ENCODE results near the gene IRAK4. TPM values are rescaled to one million over a fixed set of nuclear protein-coding genes. Genes with fewer than 3 reads are reported as not detected.

The IRAK4 gene
- 15.7 and 18.4 TPM in 2 replicates for polyA plus RNA-seq (2011; rRNA removed)
- polyA plus RNA-seq (2012; cell fraction: cytosol; rRNA removed): 2.7 and 2.8 TPM in 2 replicates
- 2.4 and 4.3 TPM in 2 replicates for polyA plus RNA-seq (2012; cell fraction: nucleus; rRNA removed)
- polyA plus RNA-seq (2017; fragmentation: RNase III; extraction: RNeasy Plus Mini Kit Qiagen cat#74134 plus additional on column Dnase treatment): 6.6 to 7.2 TPM (median 7.1 TPM) in 3 replicates
- polyA minus RNA-seq (2011; rRNA and poly(A)+ RNA removed): 5.2 and 7.2 TPM in 2 replicates

GRCh38 chr12:43758728-43759563, at the start of gene IRAK4, which contains the start of gene PUS7L:
TSS of gene IRAK4 (plus strand) at chr12:43758951. CDS start at chr12:43768112, 9,161 bp downstream.
TSS of gene PUS7L (minus strand) at chr12:43758790. CDS start at chr12:43755245, 3,545 bp downstream.
- peak; percentile 97 for ATAC-seq
- peak; percentile 88 to 98 for DNase-seq (ENCODE audit: low read depth in 1 of 2, low spot score in 1 of 2)
- Histone ChIP-seq H3K4me2 (peak within 1 kb of the TSS; percentile 79), H3K27ac (peak within 1 kb of the TSS; percentile 67 to 89), H3K9me3 (no peaks in the 10 kb centered on the region), H3K4me3 (peak within 1 kb of the TSS; percentile 61), H3K4me1 (peaks cover 12% of the 10 kb centered on the region; the same call in 2 of the 3 replicates)
- ChIA-PET POLR2A (interaction anchor here (0.6 to 2.8 kb wide), 5 partner anchors 47 to 1477 kb away, joined by 3 to 18 read pairs (median 5); partner anchors contain the start of genes TMEM117 and TWF1), CTCF (interaction anchor here (0.7 to 2.0 kb wide), 16 partner anchors 9 to 156 kb away, joined by 3 to 15 read pairs (median 3); no protein-coding TSS in a partner anchor)
- 2% methylated on average over 47 of the region's 54 CpGs for WGBS (ENCODE audit: missing lambda C conversion rate)
- peak; percentile 23 for FAIRE-seq
- TF ChIP-seq KDM5A (IDR thresholded peaks at IDR 0.05): no peak
- TF ChIP-seq ZC3H11A (IDR thresholded peaks at IDR 0.05): no peak
- peak; percentile 16 to 24; a peak in 1 of 5 replicates for TF ChIP-seq RAD21 (conservative IDR thresholded peaks at IDR 0.05 in 1 of 2, IDR thresholded peaks at IDR 0.05 in 1 of 2)
- TF ChIP-seq JUN (IDR thresholded peaks at IDR 0.05): peak; percentile 49 to 56; a peak in 3 of 5 replicates
- peak; percentile 18 for TF ChIP-seq CTCF (IDR thresholded peaks at IDR 0.05)
- no peak for TF ChIP-seq CHD4 (IDR thresholded peaks at IDR 0.05; ENCODE audit: borderline replicate concordance)
- TF ChIP-seq MAX (IDR thresholded peaks at IDR 0.05): peak; percentile 30; the same call in 1 of the 2 replicates
- TF ChIP-seq E2F6 (IDR thresholded peaks at IDR 0.05; ENCODE audit: borderline replicate concordance, low read depth): peak; percentile 68
- no peak for TF ChIP-seq HDAC2 (IDR thresholded peaks at IDR 0.05)
- no peak for TF ChIP-seq PBX3 (IDR thresholded peaks at IDR 0.05)
- no peak; the same call in 2 of the 3 replicates for TF ChIP-seq SMC3 (IDR thresholded peaks at IDR 0.05)
- 0 out of 2 replicates have a peak, but pooled peaks have one; percentile 36 for TF ChIP-seq HOXB5 (CRISPR knock-in tag; IDR thresholded peaks at IDR 0.05)
- TF ChIP-seq KDM1A (IDR thresholded peaks at IDR 0.05; ENCODE audit: low read depth): no peak
- peak; percentile 56 for TF ChIP-seq POLR2A (IDR thresholded peaks at IDR 0.05; ENCODE audit: low read length)
- TF ChIP-seq CEBPB (IDR thresholded peaks at IDR 0.05): peak in 1 of 2 experiments; percentile 38; a peak in 1 of 4 replicates
- no peak for TF ChIP-seq RCOR1 (IDR thresholded peaks at IDR 0.05; ENCODE audit: low read depth, low read length)
- TF ChIP-seq MAFK (IDR thresholded peaks at IDR 0.05; ENCODE audit: partially characterized antibody): no peak
- no peak for TF ChIP-seq NFE2L2 (conservative IDR thresholded peaks at IDR 0.05; ENCODE audit: low read length)
- TF ChIP-seq HOXB13 (CRISPR knock-in tag; IDR thresholded peaks at IDR 0.05; ENCODE audit: low read depth): no peak
- peak; percentile 63; the same call in 1 of the 2 replicates for TF ChIP-seq PHF8 (IDR thresholded peaks at IDR 0.05; ENCODE audit: borderline replicate concordance, low read depth)
- TF ChIP-seq POLR2AphosphoS2 (conservative IDR thresholded peaks at IDR 0.05; ENCODE audit: low read length): no peak
- TF ChIP-seq CBX2 (IDR thresholded peaks at IDR 0.05; ENCODE audit: borderline replicate concordance, low read depth): no peak
- TF ChIP-seq ZNF302 (CRISPR knock-in tag; IDR thresholded peaks at IDR 0.05): no peak
- TF ChIP-seq GATA3 (IDR thresholded peaks at IDR 0.05; ENCODE audit: borderline replicate concordance): no peak
- no peak for TF ChIP-seq HOXA7 (CRISPR knock-in tag; IDR thresholded peaks at IDR 0.05)
- no peak for TF ChIP-seq REST (IDR thresholded peaks at IDR 0.05)
- peak; percentile 33; the same call in 1 of the 3 replicates for TF ChIP-seq BCL3 (IDR thresholded peaks at IDR 0.05)
- TF ChIP-seq ZFP36 (IDR thresholded peaks at IDR 0.05; ENCODE audit: borderline replicate concordance, partially characterized antibody): no peak
- no peak for TF ChIP-seq MAZ (IDR thresholded peaks at IDR 0.05; ENCODE audit: borderline replicate concordance, low read depth, low read length)

Data from A549 (cell line).